HCT116 (cell line): ENCODE data around the gene VIPR2. TPM values are rescaled to one million over a fixed set of nuclear protein-coding genes. Genes with fewer than 3 reads are reported as not detected.

Source experiments
- ATAC-seq: fragments of 200-7000 bp; cut with Tn5 transposase; 2 replicates; pipeline ENCODE4 v1.9.1; 2020; ENCODE audit warnings: mild to moderate bottlenecking, moderate library complexity
- BruUV-seq: library from RNA; stranded (reverse); fragments of 400-500 nt; replicated peaks from 2 replicates; lab custom pipeline; 2021; lab: Mats Ljungman, UMichigan
- CTCF ChIA-PET: fragments of 300-600 bp; sonication (Branson Sonifier 250); formaldehyde crosslinking; loops from one replicate; lab custom pipeline; 2021; ENCODE audit warnings: antibody characterized with exemption; lab: Charles Lee
- POLR2A ChIA-PET: fragments of 300-600, 350-600 bp; sonication (Branson Sonifier 250); formaldehyde crosslinking; loops from one replicate; lab custom pipeline; 2021; ENCODE audit warnings: antibody characterized with exemption; lab: Charles Lee
- RAD21 ChIA-PET, 2 experiments: fragments of 300-600 bp; sonication (Branson Sonifier 250); formaldehyde crosslinking; loops; one replicate each; lab custom pipeline; 2023; ENCODE audit warnings: low total read pairs in 2 of 2; ENCODE audit not compliant: uncharacterized antibody in 2 of 2, unreplicated experiment in 2 of 2, low non-redundant PET in 1 of 2; lab: Charles Lee
- DNase-seq: peaks from one replicate; pipeline ENCODE4 v3.0.0-alpha.2; 2010; ENCODE audit warnings: low read depth, low spot score
- H2AFZ ChIP-seq: fragments of 200-600 bp; shearing (Covaris generic), sonication (generic); 2 replicates; pipeline ENCODE4 v1.6.1; 2017; ENCODE audit warnings: low read depth, mixed run types, mixed read lengths, antibody characterized with exemption, low read length; ENCODE audit not compliant: poor library complexity, severe bottlenecking
- H3K27ac ChIP-seq: 2 replicates; pipeline ENCODE4 v1.5.1; 2012; ENCODE audit warnings: low read depth, low read length
- H3K27me3 ChIP-seq: fragments of 200-600 bp; sonication (generic); 2 replicates; pipeline ENCODE4 v1.6.1; 2016; ENCODE audit warnings: mixed run types, low read length, mixed read lengths; ENCODE audit not compliant: insufficient read depth
- H3K36me3 ChIP-seq, 2 experiments: fragments of 200-500 bp in 1 of 2; fragments of 200-600 bp in 1 of 2; sonication (Bioruptor generic) in 1 of 2; sonication (generic) in 1 of 2; 2 replicates each; pipeline versions ENCODE4 v1.5.1 to v1.6.1; 2014 to 2016; ENCODE audit warnings: low read length in 2 of 2, inconsistent platforms in 1 of 2, mixed read lengths in 1 of 2, mixed run types in 1 of 2; ENCODE audit not compliant: insufficient read depth in 2 of 2, control insufficient read depth in 1 of 2
- H3K4me1 ChIP-seq, 2 experiments: fragments of 200-600 bp in 1 of 2; sonication (generic) in 1 of 2; 2 replicates each; pipeline versions ENCODE4 v1.5.1 to v1.6.1; 2012 to 2017; ENCODE audit warnings: low read length in 2 of 2, inconsistent platforms in 1 of 2, mild to moderate bottlenecking in 1 of 2, mixed read lengths in 1 of 2, mixed run types in 1 of 2, moderate library complexity in 1 of 2; ENCODE audit not compliant: insufficient read depth in 2 of 2, control insufficient read depth in 1 of 2
- H3K4me2 ChIP-seq: fragments of 200-600 bp; sonication (generic); 2 replicates; pipeline ENCODE4 v1.6.1; 2017; ENCODE audit warnings: mixed run types, low read length, mixed read lengths
- H3K4me3 ChIP-seq, 2 experiments: fragments of 200-600 bp in 1 of 2; sonication (generic) in 1 of 2; replicated peaks in 1 of 2; 2 replicates each; pipeline ENCODE4 v1.5.1; 2011 to 2016; ENCODE audit warnings: low read length in 2 of 2, control low read depth in 1 of 2, low read depth in 1 of 2, mild to moderate bottlenecking in 1 of 2, mixed read lengths in 1 of 2, mixed run types in 1 of 2
- H3K79me2 ChIP-seq: fragments of 200-600 bp; sonication (generic); 2 replicates; pipeline ENCODE4 v1.6.1; 2017; ENCODE audit warnings: mild to moderate bottlenecking, mixed run types, low read length, moderate library complexity, mixed read lengths; ENCODE audit not compliant: insufficient read depth
- H3K9ac ChIP-seq: fragments of 200-600 bp; sonication (generic); 2 replicates; pipeline ENCODE4 v1.6.1; 2016; ENCODE audit warnings: low read length, mixed read lengths
- H3K9me2 ChIP-seq: fragments of 200-600 bp; sonication (generic), shearing (Covaris generic); 2 replicates; pipeline ENCODE4 v1.6.1; 2017; ENCODE audit warnings: mixed run types, mild to moderate bottlenecking, moderate library complexity; ENCODE audit not compliant: insufficient read depth
- H3K9me3 ChIP-seq, 2 experiments: fragments of 200-500 bp in 1 of 2; fragments of 200-600 bp in 1 of 2; sonication (Bioruptor generic) in 1 of 2; sonication (generic) in 1 of 2; 2 replicates each; pipeline ENCODE4 v1.6.1; 2014 to 2017; ENCODE audit warnings: low read length in 2 of 2, mixed read lengths in 2 of 2, inconsistent platforms in 1 of 2, low read depth in 1 of 2, mild to moderate bottlenecking in 1 of 2, mixed run types in 1 of 2, moderate library complexity in 1 of 2; ENCODE audit not compliant: control insufficient read depth in 1 of 2, insufficient read depth in 1 of 2
- H4K20me1 ChIP-seq: fragments of 200-600 bp; sonication (generic), shearing (Covaris generic); 2 replicates; pipeline ENCODE4 v1.6.1; 2017; ENCODE audit warnings: mixed run types, mild to moderate bottlenecking, moderate library complexity; ENCODE audit not compliant: insufficient read depth
- CEBPB ChIP-seq: IDR thresholded peaks from 2 replicates; pipeline ENCODE4 v1.6.1; 2012; ENCODE audit warnings: low read depth
- EGR1 ChIP-seq: IDR thresholded peaks from 2 replicates; pipeline ENCODE4 v1.6.1; 2012; ENCODE audit warnings: low read depth
- ELF1 ChIP-seq: IDR thresholded peaks from 2 replicates; pipeline ENCODE4 v1.6.1; 2012; ENCODE audit warnings: low read depth, borderline replicate concordance
- EZH2 ChIP-seq: fragments of 200-600 bp; sonication (generic); IDR thresholded peaks from 2 replicates; pipeline ENCODE4 v1.6.1; 2017; ENCODE audit warnings: antibody characterized with exemption, mixed run types
- EZH2phosphoT487 ChIP-seq: fragments of 200-600 bp; IDR thresholded peaks from 2 replicates; pipeline ENCODE4 v1.6.1; 2018; ENCODE audit warnings: antibody characterized with exemption, borderline replicate concordance
- FOSL1 ChIP-seq: IDR thresholded peaks from 2 replicates; pipeline ENCODE4 v1.6.1; 2012; ENCODE audit warnings: low read depth
- JUND ChIP-seq: IDR thresholded peaks from 2 replicates; pipeline ENCODE4 v1.6.1; 2012
- SIN3A ChIP-seq: IDR thresholded peaks from 2 replicates; pipeline ENCODE4 v1.6.1; 2012; ENCODE audit warnings: low read depth
- SP1 ChIP-seq: IDR thresholded peaks from 2 replicates; pipeline ENCODE4 v1.6.1; 2012; ENCODE audit warnings: low read depth
- SRF ChIP-seq: IDR thresholded peaks from 2 replicates; pipeline ENCODE4 v1.6.1; 2012; ENCODE audit warnings: low read depth
- YY1 ChIP-seq: IDR thresholded peaks from 2 replicates; pipeline ENCODE4 v1.6.1; 2011; ENCODE audit warnings: low read length, low read depth, moderate library complexity, mild to moderate bottlenecking; ENCODE audit not compliant: insufficient replicate concordance; ENCODE audit errors: extremely low read depth
- intact Hi-C: fragments of 100-400 bp; cut with micrococcal nuclease; formaldehyde crosslinking; loops from 2 replicates; pipeline ENCODE4 v1.10.0; 2022
- total RNA-seq: library from RNA; stranded (reverse); gene quantifications from one replicate; pipeline ENCODE4 v1.2.1, GENCODE V29; 2021; ENCODE audit not compliant: unreplicated experiment
- TF ChIP-seq, protein P1 (sequence below): IDR thresholded peaks from 2 replicates; pipeline ENCODE4 v1.6.1; 2012
- TF ChIP-seq, protein P2 (sequence below), 3 experiments: fragments of 200-600 bp in 1 of 3; sonication (generic) in 1 of 3; IDR thresholded peaks in 2 of 3; conservative IDR thresholded peaks in 1 of 3; 2 replicates each; pipeline ENCODE4 v1.5.1; 2012 to 2017; ENCODE audit warnings: low read depth in 2 of 3, low read length in 2 of 3, antibody characterized with exemption in 1 of 3, borderline replicate concordance in 1 of 3, control low read depth in 1 of 3, mild to moderate bottlenecking in 1 of 3, mixed read lengths in 1 of 3, mixed run types in 1 of 3, moderate library complexity in 1 of 3; ENCODE audit not compliant: insufficient read depth in 1 of 3
- TF ChIP-seq, protein P3 (sequence below): IDR thresholded peaks from 2 replicates; pipeline ENCODE4 v1.6.1; 2012

Gene VIPR2
- total RNA-seq, 1 experiment from 2014 or later = 0.10 TPM

DNA sequence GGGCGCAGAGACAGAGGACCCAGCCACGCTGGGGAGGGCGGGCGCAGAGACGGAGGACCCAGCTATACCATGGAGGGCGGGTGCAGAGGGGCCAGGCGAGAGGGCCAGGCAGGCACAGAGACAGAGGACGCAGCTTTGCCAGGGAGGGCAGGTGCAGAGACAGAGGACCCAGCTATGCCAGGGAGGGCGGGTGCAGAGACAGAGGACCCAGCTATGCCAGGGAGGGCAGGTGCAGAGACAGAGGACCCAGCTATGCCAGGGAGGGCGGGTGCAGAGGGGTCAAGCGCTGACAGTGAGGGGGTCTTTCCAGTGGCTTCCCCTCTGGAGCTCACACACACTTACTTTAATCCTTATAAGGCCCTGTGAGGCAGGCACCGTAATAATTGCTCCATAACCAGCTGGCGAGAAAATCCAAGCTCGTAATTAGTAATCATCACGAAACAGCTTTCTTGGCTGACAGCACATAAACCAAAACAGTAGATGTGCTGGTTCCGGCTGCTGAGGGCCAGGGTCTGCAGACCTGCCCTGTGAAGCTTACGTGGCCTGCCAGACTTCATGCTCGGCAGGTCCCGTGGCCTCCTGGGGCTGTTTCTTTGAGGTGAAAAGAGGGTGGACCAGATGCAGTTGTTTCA is 137.2 kb downstream of the VIPR2 start:
- RAD21 ChIA-PET = no interaction called here
- Histone ChIP-seq H2AFZ (no peak overlapping the region), H3K4me2 (no peak overlapping the region), H3K27me3 (0 out of 2 replicates have a peak, but pooled peaks cover 3% of the 10 kb centered on the region), H3K79me2 (no peaks in the 10 kb centered on the region), H4K20me1 (no peaks in the 10 kb centered on the region), H3K27ac (no peak overlapping the region), H3K4me1 (peaks cover 0 to 4% of the 10 kb centered on the region in 2 experiments; a peak in 1 of 4 replicates), H3K9me2 (no peaks in the 10 kb centered on the region), H3K4me3 (no peak overlapping the region), H3K9me3 (no peaks in the 10 kb centered on the region), H3K9ac (no peak overlapping the region), H3K36me3 (no peaks in the 10 kb centered on the region)
- CTCF ChIA-PET = no interaction called here
- TF ChIP-seq EZH2 = no peak
- TF ChIP-seq SP1 = no peak
- TF ChIP-seq, protein P1, sequence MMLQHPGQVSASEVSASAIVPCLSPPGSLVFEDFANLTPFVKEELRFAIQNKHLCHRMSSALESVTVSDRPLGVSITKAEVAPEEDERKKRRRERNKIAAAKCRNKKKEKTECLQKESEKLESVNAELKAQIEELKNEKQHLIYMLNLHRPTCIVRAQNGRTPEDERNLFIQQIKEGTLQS = no peak
- TF ChIP-seq, protein P2, sequence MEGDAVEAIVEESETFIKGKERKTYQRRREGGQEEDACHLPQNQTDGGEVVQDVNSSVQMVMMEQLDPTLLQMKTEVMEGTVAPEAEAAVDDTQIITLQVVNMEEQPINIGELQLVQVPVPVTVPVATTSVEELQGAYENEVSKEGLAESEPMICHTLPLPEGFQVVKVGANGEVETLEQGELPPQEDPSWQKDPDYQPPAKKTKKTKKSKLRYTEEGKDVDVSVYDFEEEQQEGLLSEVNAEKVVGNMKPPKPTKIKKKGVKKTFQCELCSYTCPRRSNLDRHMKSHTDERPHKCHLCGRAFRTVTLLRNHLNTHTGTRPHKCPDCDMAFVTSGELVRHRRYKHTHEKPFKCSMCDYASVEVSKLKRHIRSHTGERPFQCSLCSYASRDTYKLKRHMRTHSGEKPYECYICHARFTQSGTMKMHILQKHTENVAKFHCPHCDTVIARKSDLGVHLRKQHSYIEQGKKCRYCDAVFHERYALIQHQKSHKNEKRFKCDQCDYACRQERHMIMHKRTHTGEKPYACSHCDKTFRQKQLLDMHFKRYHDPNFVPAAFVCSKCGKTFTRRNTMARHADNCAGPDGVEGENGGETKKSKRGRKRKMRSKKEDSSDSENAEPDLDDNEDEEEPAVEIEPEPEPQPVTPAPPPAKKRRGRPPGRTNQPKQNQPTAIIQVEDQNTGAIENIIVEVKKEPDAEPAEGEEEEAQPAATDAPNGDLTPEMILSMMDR (IDR thresholded peaks at IDR 0.05 in 2 of 3, conservative IDR thresholded peaks at IDR 0.05 in 1 of 3; ENCODE audit: borderline replicate concordance in 1 of 3, insufficient read depth in 1 of 3, low read depth in 2 of 3, low read length in 2 of 3) = no peak
- TF ChIP-seq JUND = no peak
- TF ChIP-seq YY1 = no peak
- no peak for TF ChIP-seq EGR1
- TF ChIP-seq CEBPB = no peak
- TF ChIP-seq FOSL1 = no peak
- TF ChIP-seq ELF1 = no peak
- TF ChIP-seq SRF = no peak
- TF ChIP-seq, protein P3, sequence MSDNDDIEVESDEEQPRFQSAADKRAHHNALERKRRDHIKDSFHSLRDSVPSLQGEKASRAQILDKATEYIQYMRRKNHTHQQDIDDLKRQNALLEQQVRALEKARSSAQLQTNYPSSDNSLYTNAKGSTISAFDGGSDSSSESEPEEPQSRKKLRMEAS = no peak
- no peak for TF ChIP-seq SIN3A
- no peak for TF ChIP-seq EZH2phosphoT487
- DNase-seq = no peak
- BruUV-seq = no TSS peak
- intact Hi-C loops = no loop called here
- no peak for ATAC-seq
- POLR2A ChIA-PET = no interaction called here
